RWPE2 (cell line): ENCODE results near the gene EXD3.
A peak's percentile ranks its signal among the peaks of the same experiment; 100 is the strongest.
"Not testable (repeated sequence)": the region's sequence is repeated elsewhere in the genome, so short reads cannot be mapped to it uniquely, and the experiment has no call there.

Source experiments
- ATAC-seq: fragments of 200-7000 bp; cut with Tn5 transposase; 3 replicates; pipeline ENCODE4 v1.9.1; 2021; ENCODE audit warnings: low read depth
- DNase-seq: peaks from one replicate; pipeline ENCODE4 v3.0.0-alpha.2; 2020; ENCODE audit warnings: low spot score
- H3K27ac ChIP-seq: fragments of 450-650 bp; 2 replicates; pipeline ENCODE4 v1.5.1; 2017; ENCODE audit warnings: mild to moderate bottlenecking; ENCODE audit not compliant: poor library complexity, severe bottlenecking
- H3K27me3 ChIP-seq: fragments of 250-450 bp; sonication (Bioruptor Pico); 2 replicates; pipeline ENCODE4 v1.5.1; 2021; ENCODE audit warnings: mild to moderate bottlenecking, moderate library complexity; ENCODE audit not compliant: insufficient read depth, poor library complexity, severe bottlenecking
- H3K36me3 ChIP-seq: fragments of 250-450 bp; sonication (Bioruptor Pico); 2 replicates; pipeline ENCODE4 v1.5.1; 2020; ENCODE audit warnings: low read depth, mild to moderate bottlenecking, moderate library complexity
- H3K4me1 ChIP-seq: fragments of 250-450 bp; sonication (Bioruptor Pico); 2 replicates; pipeline ENCODE4 v1.5.1; 2021; ENCODE audit warnings: mild to moderate bottlenecking, moderate library complexity; ENCODE audit not compliant: insufficient read depth, poor library complexity, severe bottlenecking
- H3K4me3 ChIP-seq: fragments of 250-450 bp; sonication (Bioruptor Pico); 2 replicates; pipeline ENCODE4 v1.5.1; 2021; ENCODE audit warnings: mild to moderate bottlenecking, moderate library complexity; ENCODE audit not compliant: severe bottlenecking
- H3K9me3 ChIP-seq: fragments of 250-450 bp; sonication (Bioruptor Pico); 2 replicates; pipeline ENCODE4 v1.5.1; 2021; ENCODE audit warnings: mild to moderate bottlenecking, moderate library complexity; ENCODE audit not compliant: severe bottlenecking
- TF ChIP-seq, protein P1 (sequence below): fragments of 450-650 bp; IDR thresholded peaks from one replicate; pipeline ENCODE4 v1.5.1; 2017; ENCODE audit warnings: mild to moderate bottlenecking, moderate library complexity; ENCODE audit not compliant: poor library complexity, severe bottlenecking

EXD3 gene

GRCh38 chr9:137380606-137381005 lies 42.4 kb downstream of the EXD3 start:
- H3K36me3 ChIP-seq = no peaks in the 10 kb centered on the region
- no peaks in the 10 kb centered on the region for H3K4me1 ChIP-seq
- H3K9me3 ChIP-seq = no peaks in the 10 kb centered on the region
- H3K27me3 ChIP-seq = no peaks in the 10 kb centered on the region
- peak; percentile 42 for DNase-seq
- no peak overlapping the region for H3K27ac ChIP-seq
- ATAC-seq = no peak
- no peak overlapping the region for H3K4me3 ChIP-seq
- TF ChIP-seq, protein P1, sequence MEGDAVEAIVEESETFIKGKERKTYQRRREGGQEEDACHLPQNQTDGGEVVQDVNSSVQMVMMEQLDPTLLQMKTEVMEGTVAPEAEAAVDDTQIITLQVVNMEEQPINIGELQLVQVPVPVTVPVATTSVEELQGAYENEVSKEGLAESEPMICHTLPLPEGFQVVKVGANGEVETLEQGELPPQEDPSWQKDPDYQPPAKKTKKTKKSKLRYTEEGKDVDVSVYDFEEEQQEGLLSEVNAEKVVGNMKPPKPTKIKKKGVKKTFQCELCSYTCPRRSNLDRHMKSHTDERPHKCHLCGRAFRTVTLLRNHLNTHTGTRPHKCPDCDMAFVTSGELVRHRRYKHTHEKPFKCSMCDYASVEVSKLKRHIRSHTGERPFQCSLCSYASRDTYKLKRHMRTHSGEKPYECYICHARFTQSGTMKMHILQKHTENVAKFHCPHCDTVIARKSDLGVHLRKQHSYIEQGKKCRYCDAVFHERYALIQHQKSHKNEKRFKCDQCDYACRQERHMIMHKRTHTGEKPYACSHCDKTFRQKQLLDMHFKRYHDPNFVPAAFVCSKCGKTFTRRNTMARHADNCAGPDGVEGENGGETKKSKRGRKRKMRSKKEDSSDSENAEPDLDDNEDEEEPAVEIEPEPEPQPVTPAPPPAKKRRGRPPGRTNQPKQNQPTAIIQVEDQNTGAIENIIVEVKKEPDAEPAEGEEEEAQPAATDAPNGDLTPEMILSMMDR = no peak

DNA sequence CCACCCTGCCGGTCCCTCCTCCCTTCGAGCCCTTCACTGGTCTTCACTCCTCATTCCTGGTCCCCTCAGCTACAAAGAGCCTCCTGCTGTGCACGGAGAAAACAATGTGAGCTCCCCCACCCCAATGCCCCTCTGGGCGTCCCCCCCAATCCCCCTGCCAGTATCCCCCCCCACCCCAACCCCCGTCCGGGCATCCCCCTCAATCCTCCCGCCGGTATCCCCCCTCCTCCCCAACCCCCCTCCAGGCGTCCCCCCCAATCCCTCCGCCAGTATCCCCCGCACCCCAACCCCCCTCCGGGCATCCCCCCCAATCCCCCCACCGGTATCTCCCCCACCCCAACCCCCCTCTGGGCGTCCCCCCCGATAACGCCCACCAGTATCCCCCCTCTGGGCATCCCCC lies 42.8 kb downstream of the EXD3 start:
- TF ChIP-seq, protein P1 = no peak
- H3K4me3 ChIP-seq = no peak overlapping the region
- H3K4me1 ChIP-seq = no peaks in the 10 kb centered on the region
- no peaks in the 10 kb centered on the region for H3K36me3 ChIP-seq
- H3K9me3 ChIP-seq = no peaks in the 10 kb centered on the region
- H3K27ac ChIP-seq = no peak overlapping the region
- no peak for ATAC-seq
- no peak for DNase-seq
- H3K27me3 ChIP-seq = no peaks in the 10 kb centered on the region

GRCh38 chr9:137379761-137380161 lies 43.2 kb downstream of the EXD3 start:
- Histone ChIP-seq H3K4me3 (no peak overlapping the region), H3K36me3 (no peaks in the 10 kb centered on the region), H3K4me1 (no peaks in the 10 kb centered on the region), H3K9me3 (no peaks in the 10 kb centered on the region), H3K27me3 (no peaks in the 10 kb centered on the region), H3K27ac (no peak overlapping the region)
- ATAC-seq = no peak
- TF ChIP-seq, protein P1 = no peak
- DNase-seq = peak; percentile 47

- not testable (repeated sequence) for H3K36me3 ChIP-seq, H3K9me3 ChIP-seq, H3K4me3 ChIP-seq, H3K27me3 ChIP-seq, H3K4me1 ChIP-seq, DNase-seq, H3K27ac ChIP-seq, ATAC-seq
These were observed 44.1 kb downstream of the EXD3 start for GRCh38 chr9:137378688-137379410.

GRCh38 chr9:137376386-137376785 lies 46.6 kb downstream of the EXD3 start:
- Histone ChIP-seq H3K4me1 (no peaks in the 10 kb centered on the region), H3K4me3 (no peak overlapping the region), H3K36me3 (no peaks in the 10 kb centered on the region), H3K27ac (no peak overlapping the region), H3K27me3 (no peaks in the 10 kb centered on the region), H3K9me3 (no peaks in the 10 kb centered on the region)
- no peak for DNase-seq
- TF ChIP-seq, protein P1 = no peak
- ATAC-seq = no peak
